NCI-H526 treated with DMSO at 0.1 percent for 48 hours (cell line): Measurements from ENCODE around the gene IMPG2.
"Not testable (repeated sequence)": the region's sequence is repeated elsewhere in the genome, so short reads cannot be mapped to it uniquely, and the experiment has no call there.

Experiments
- DNase-seq: peaks from one replicate; lab custom pipeline; 2025; lab: John Stamatoyannopoulos, UW

Gene IMPG2

DNA sequence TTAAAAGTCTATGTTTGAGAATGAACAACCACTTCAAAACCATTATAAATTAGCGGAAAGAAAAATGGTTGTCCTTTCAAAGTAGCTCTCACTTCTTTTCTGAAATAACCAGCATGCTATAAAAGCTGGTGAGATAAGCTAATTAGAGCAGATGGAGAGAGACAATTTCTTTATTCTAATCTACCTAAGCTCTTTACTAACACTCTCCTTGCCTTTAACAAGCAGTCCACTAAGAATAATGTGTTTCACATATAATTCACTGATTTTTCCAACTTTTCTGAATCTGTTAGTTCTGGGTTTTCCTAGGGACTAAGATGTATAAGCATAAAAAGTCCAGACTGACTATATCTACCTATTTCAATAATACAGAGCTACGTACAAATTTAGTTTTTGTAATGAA lies at the start of gene IMPG2:
TSS of gene IMPG2 (minus strand) at position 101 of the 400 bp plus-strand sequence. CDS start 203 bp downstream, outside the sequence.
- no peak for DNase-seq

DNA sequence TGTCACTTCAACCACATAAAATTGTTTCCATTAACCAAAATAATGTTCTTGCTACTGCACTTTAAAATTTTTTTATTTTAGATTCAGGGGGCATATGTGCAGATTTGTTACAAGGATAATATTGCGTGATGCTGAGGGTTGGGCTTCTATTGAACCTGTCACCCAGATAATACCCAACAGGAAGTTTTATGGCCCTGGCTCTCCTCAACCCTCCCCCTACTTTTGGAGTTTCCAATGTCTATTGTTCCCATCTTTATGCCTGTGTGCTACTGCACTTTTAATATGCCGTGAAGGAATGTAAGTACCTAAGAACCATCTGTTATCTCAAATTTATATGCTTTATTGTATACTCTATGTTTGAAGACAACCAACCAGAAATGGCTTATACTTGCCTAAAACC lies 42.0 kb upstream of the IMPG2 start:
- DNase-seq, result no peak

DNA sequence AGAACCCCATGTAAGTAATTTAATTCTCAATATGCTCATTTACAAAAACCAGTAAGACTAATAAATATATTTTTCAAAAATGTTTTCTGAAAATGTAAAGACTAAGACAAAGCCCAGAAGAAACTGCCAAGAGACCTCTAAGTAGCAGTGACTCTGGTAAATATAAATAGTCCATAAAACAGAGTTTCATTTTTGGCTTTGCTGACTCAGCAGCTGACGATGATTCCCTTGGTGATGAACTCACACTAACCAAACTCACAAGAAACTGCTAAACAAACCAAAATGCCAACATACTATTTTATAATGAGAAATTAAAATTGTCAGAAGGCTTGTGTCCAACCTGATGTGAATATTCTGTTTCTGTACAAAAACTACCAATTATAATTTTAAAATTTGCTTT lies 31.5 kb upstream of the IMPG2 start:
- no peak for DNase-seq

DNA sequence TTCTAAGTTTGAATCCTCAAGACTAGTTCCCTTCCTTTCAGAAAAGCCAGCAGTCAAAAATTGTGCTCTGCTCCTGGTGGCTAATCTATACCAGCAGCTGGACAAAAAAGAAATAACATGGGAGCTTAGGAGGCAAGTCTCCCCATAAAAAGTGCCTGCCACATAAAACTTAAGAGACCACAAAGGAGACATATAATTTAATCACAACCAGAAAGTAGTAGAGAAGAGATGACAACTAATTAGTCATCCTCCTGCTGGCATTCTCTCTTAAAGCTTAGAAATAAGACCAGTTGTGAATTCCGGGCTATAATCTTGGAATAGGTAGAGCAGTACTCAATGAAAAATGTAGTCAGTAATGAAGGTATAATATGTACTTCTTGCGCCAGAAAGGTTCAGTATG lies 20.2 kb upstream of the IMPG2 start:
- no peak for DNase-seq

DNA sequence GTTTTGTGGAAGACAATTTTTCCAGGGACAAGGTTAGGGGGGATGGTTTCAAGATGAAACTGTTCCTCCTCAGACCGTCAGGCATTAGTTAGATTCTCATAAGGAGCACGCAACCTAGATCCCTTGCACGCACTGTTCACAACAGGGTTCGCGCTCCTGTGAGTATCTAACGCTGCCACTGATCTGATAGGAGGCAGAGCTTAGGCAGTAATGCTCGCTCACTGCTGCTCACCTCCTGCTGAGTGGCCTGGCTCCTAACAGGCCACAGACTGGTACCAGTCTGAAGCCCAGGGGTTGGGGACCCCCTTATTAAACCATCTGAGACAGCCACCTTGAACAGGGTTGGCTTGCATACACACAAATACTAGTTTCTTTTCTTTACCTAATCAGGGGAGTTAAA lies 13.5 kb upstream of the IMPG2 start:
- no peak for DNase-seq

DNA sequence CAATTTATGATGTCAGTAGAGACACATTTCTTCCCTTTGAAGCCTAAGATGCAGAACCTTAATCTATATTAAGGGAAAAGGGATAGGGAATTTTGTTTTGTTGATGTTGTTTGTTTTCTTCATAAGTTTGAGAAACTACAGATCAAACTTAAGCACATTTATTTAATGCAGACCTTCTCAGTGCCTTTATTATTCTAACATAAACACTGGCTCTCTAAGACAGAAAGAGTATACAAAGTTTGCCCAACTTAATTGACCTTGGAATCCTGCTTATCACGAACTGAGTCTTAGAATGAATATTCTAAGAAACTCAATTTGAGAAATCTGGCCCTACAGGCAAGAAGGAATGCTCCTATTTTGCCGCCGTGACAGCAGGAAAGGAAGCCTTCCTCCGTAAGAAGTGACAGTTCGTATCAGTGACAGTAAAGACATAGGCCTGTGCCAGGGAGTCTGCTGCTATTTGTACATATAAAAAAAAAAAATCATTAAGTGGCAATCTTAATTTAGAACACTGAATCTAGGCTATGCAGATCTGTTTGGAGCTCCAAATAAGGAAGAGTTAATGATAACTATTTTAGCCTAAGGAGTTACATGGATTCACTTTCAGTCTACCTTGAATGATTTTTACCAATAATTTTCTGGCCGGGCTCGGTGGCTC lies 8.8 kb upstream of the IMPG2 start:
- DNase-seq, result no peak

DNA sequence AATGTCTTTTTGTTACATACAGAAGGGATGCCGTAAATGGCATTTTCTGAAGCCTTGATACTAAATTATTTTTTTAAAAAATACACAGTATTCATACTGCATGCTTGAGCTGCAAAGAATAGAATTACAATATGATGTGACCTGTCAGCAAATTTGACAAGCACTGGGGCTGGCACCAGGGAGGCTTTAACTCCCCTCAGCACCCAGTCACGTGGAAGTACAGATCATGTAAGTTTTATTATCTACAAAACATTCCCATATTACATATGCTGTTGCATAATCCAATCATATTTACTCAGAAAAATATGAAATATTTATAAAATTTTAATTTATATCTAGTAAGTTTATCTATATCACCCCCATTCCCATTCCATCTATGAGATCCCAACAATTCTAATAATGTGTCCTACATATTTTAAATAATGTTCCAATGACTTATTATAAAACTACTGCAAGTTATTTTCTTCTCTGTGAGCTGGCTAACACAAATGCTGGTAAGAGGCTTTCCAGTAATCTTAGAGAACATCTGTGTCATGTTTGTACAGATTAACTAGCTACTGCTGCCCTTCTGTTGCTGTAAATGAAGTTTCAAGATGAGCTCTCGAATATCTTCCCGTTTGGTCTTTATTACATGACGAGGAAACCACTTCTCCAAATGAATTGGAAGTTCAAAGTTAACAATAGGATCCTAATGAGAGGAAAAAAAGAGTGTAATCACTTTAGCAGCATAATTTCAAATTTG lies 5.2 kb upstream of the IMPG2 start:
- no peak for DNase-seq

DNA sequence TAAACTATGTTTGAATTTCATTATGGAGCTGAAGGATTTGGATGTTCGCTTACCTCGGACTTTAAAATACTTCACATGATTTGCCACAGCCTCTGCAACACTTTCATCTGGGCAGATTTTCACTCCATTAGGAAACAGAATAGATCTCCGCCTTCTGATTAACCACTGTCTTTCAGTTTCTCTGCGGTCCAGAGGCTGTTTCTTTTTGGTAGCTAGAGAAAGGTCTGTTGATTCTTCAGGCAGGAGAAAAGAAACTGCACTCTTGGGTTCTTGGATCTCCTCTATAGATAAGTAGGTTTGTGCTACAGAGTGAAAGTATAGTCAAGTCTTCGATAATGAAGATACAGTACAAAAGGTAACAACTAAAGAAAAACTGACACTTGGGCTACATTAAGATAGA lies 844 bp downstream of the IMPG2 start:
- no peak for DNase-seq

DNA sequence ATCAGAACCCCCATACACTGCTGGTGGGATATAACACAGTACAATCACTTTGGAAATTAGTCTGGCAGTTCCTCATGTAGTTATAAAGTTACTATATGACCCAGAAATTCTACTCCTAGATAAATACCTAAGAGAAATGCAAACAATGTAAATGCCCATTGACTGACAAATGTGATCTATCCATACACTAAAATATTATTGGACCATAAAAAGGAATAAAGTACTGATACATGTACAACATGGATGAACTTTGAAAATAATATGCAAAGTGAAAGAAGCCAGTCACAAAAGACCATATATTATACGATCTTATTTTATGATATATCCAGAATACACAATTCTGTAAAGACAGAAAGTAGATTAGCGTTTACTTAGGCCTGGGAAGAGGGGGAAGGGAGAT lies 7.8 kb downstream of the IMPG2 start:
- no peak for DNase-seq

DNA sequence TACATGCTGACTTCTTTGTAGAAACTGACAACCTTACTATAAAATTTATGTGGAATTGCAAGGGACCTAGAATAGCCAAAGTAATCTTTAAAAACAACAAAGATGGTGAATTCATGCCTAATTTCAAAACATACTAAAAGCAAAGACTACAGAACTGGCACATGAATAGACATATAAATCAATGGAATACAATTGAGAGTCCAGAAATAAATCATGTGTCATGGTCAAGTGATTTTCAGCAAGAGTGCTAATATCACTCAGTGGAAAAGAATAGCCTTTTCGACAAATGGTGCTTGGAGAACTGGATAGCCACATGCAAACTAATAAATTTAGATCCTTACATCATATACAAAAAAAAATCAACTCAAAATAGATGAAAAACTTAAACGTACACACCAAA lies 8.7 kb downstream of the IMPG2 start:
- no peak for DNase-seq

DNA sequence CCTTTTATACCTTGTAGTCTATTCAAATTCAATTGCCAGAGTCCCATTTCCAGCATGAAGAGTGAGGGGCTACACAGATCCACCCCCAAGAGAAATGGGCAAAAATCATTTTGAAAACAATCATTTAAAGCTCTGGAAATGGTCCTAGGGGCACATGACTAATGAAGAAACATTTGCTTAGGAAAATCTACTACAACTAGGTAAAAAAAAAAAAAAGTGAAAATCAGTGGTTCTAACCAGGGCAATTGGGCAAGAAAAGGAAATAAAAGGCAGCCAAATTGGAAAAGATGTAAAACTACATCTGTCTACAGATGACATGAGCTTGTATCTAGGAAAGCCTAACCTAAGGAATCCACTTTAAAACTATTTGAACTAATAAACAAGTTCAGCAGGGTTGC lies 9.4 kb downstream of the IMPG2 start:
- no peak for DNase-seq

DNA sequence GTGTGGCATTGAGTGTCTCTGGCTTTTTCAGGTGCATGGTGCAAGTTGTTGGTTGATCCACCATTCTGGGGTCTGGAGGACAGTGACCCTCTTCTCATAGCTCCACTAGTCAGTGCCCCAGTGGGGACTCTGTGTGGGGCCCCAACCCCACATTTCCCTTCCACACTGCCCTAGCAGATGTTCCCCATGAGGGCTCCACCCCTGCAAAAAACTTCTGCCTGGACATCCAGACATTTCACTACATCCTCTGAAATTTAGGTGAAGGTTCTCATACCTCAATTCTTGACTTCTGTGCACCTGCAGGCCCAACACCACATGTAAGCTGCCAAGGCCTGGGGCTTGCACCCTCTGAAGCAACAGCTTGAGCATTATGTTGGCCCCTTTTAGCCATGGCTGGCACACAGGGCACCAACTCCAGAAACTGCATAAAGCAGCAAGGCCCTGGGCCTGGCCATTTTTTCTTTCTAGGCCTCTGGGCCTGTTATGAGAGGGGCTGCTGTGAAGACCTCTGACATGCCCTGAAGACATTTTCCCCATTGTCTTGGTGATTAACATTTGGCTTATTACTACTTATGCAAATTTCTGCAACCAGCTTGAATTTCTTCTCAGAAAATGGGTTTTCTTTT lies 12.1 kb downstream of the IMPG2 start:
- not testable (repeated sequence) for DNase-seq

DNA sequence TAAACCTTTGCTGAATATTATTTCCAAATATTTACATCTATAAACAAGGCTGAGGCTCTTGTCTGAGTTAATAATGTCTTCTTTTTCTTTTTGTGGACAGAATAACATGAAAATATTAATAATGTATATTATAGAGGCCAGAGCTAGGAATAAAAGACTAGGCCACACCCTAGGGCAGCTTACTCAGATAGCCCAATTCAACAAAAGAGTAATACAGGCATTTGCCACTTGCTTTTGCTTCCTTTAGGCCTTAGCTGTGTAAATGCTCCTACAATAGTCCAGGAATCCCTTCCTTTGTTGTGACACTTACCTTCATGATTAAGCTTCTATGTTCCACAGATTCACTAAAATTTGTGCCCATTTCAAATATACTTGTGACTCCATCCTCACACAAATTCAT lies 16.5 kb downstream of the IMPG2 start:
- DNase-seq, result no peak

DNA sequence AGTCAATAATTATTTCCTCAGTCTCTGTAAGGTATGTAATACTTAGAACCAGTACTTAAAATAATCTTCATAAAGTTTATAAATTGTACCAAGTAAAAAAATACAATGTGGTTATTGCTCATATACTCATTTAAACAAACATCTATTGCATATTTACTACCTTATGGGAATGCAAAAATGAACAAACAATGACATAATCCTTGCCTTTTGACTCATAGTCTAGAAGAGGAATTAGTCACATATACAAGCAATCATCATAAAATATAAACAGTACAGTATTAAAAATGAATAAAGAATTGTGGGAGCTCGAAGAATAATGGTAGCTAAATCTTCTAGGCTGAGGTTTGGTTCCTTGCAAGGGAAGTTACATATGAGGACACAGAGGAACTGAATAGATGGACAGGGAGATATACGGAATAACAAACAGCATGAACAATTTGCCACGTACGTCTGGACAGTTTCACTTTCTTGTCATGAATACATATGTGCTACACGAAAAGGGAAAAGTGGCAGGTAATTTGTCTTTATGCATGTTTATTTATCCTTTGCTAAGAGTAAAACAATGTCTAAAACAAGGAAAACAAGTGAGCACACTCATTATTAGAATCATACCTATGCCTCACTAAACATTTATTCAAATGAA lies 17.2 kb downstream of the IMPG2 start:
- no peak for DNase-seq

DNA sequence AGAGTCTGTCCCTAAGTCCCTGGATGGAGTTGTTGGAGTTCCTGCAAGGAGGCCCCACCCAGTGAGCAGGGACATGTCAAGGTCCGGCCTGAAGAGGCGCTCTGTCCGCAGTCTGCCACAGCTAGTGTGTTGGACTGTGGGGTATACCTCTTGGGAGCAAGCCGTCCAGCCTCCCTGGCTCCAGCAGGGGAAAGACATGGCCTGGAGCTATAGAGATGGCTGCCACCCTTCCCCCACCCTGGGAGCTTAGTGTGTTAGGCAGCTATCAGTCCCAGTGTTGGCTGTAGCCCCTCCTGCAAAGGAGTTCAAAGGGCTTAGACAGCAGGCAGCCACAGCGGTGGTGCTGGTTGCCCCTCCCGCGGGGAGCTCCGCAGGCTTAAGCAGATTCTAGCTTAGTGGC lies 20.3 kb downstream of the IMPG2 start:
- DNase-seq, result no peak

DNA sequence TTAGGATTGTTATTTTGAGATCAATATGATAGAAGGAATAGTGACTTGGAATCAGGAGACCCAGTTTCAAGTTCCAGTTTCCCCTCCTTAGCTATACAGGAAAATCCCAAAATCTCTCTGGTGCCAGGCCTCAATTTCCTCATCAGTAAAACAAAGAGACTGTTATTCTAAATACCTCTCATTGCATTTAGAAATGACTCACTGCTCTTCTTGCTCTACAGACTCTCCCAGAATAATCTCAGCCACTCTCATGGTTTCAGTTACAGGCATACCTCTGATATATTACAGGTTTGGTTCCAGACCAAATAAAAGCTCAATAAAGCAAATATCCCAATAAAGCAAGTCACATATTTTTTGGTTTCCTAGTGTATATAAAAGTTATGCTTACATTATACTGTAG lies 28.3 kb downstream of the IMPG2 start:
- DNase-seq, result no peak

DNA sequence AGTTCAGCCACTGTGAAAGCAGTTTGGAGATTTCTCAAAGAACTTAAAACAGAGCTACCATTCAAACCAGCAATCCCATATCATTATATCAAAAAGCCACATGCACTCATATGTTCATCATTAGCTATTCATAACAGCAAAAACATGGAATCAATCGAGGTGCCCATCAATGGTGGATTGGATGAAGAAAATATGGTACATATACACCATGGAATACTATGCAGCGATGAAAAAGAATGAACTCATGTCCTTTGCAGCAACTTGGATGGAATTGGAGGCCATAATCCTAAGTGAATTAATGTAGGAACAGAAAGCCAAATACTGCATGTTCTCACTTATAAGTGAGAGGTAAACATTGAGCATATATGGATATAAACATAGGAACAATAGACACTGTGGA lies 32.1 kb downstream of the IMPG2 start:
- no peak for DNase-seq

DNA sequence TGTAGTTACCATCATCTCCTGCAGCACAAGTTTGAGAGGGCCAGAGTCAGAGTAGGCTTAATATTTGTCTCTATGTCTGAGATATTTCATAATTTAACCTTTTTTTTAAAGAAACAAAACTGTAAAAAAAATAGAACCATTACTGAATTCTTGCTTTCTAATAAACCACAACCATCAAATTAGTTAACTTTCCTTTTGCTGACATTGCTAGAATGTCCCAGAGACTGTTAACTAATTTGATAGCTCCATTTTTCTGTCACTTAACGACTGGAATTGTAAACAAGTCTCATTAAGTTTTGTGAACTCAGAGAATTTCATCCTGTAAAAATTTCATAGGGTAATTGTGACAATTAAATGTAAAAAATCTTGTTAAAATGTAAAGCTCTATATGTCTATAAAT lies 35.6 kb downstream of the IMPG2 start:
- no peak for DNase-seq

DNA sequence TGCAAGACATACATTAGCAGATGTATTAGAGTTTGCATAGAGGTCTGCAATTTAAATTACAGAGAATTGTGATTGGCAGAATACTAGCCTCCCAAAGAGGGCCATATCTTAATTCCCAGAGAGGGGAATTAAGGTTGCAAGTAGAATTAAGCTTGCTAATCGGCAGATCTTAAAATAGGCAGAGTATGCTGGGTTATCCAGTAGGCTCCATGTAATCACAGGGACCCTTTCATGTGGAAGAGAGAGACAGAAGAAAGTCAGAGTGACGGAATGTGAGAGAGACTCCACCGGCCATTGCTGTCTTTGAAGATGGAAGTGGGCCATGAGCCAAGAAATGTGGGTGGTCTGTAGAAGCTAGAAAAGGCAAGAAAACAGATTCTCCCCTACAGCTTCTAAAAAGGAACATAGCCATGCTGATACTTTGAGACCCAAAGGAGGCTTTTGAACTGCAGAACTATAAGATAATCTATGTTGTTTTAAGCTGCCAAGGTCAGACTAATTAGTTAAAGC lies 38.8 kb downstream of the IMPG2 start:
- DNase-seq, result no peak

DNA sequence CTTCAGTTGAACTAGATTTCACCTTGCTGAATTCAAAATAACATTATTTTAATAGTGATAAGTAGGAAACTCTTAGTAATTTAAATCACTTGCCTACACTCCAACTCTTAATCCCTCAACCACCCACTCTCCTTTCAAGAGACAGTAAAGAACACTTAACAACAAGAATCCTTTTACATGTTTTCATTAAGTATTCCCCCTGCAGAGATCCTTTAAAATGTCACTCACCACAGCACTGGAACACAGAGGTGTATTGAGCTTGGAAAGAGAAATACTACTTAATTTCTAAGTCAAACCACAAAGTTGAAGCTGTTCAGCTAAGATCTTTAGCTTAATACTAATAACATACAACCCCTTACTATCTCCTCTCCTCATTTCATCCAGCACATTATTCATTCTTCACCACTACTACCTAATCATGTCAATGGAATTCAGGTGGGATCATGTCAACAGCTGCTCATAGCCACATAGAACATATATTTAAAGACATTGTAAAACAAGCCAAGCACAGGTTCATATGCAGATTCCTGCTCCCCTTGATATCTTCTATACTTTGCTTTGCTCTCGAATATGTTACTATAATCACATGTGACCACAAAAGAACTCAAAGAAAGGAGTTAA lies 40.5 kb downstream of the IMPG2 start:
- DNase-seq, result no peak

DNA sequence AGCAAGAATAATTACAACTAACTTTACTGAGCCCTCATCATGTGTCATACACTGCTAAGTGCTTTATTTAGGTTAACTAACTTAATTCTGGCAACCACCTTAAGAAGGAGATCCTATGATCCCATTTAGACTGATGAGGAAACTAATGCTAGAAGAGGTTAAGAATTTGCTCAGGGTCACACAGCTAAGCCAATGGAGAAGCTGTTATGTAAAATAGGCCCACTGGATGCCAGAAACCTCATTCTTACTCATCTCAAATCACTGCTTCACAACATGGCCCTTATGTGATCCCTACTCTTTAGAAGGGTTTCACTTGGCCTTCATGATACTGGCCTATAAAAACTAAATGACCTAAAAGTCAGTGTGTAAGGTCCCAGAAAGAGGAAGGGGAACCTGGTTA lies 41.2 kb downstream of the IMPG2 start:
- DNase-seq, result no peak

DNA sequence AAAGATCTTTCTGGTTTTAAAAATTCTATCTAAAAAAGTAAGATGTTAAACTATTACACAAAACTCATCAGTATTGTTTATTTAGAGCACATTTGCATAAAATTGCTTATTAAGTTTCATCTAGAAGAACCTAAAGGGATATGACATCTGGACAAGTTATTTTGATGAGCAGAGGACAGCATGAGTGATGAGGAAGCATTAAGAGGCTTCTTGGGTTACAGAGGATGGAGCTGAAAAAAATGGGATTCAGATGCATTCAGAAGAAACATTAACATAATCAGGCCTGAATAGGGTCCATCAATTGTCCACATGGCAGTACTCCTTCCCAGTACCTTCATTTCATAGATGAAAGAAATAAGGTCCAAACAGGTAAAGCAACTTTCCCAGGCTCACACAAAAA lies 41.6 kb downstream of the IMPG2 start:
- no peak for DNase-seq
